GM12892 (cell line): ENCODE results near the gene PDCD1LG2.

ENCODE experiments used
- POLR2A ChIP-seq: IDR thresholded peaks from 2 replicates; pipeline ENCODE4 v1.6.1; 2011; ENCODE audit warnings: low read depth, low read length, control low read depth
- POLR2AphosphoS5 ChIP-seq: IDR thresholded peaks from 2 replicates; pipeline ENCODE4 v1.6.1; 2011; ENCODE audit warnings: low read depth, low read length, control low read depth
- TAF1 ChIP-seq: IDR thresholded peaks from 2 replicates; pipeline ENCODE4 v1.6.1; 2011; ENCODE audit warnings: low read depth, mild to moderate bottlenecking, control low read depth, low read length, borderline replicate concordance

DNA sequence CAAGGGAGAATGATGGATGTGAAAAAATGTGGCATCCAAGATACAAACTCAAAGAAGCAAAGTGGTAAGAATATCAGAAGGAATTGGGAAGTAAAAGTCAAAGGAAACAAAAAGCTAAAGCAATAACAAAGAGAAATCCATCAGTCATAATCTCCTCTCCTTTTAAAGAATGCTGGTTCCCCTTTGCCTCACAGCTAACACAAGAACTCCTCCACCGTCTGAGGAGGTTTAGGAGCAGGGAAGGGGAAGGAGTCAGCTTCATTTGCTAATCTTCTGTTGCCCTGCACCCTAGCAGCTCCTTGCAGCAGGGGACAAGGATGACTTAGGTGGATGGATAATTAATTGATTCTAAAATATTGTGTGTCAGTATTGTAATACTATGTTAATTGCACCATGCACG lies 43.6 kb upstream of the PDCD1LG2 start:
- TF ChIP-seq POLR2AphosphoS5 (no peak), POLR2A (no peak), TAF1 (no peak)
